Esophagus squamous epithelium (tissue), 4 donors: Measurements from ENCODE around the gene CDC42SE1.

ENCODE experiments used
- CTCF ChIP-seq, 6 experiments: fragments of 450-650 bp in 4 of 6; fragments of 200-600 bp in 2 of 6; sonication (generic) in 2 of 6; IDR thresholded peaks; one replicate each; pipeline ENCODE4 v1.5.1; 2016 to 2019; ENCODE audit warnings: antibody characterized with exemption in 6 of 6, mild to moderate bottlenecking in 4 of 6, moderate library complexity in 4 of 6
- POLR2A ChIP-seq, 4 donors: fragments of 450-650 bp; IDR thresholded peaks; one replicate each; pipeline ENCODE4 v1.6.1; 2017; ENCODE audit warnings: antibody characterized with exemption in 4 of 4, mild to moderate bottlenecking in 4 of 4, moderate library complexity in 3 of 4

- no peak for TF ChIP-seq CTCF (IDR thresholded peaks at IDR 0.05)
- TF ChIP-seq POLR2A (IDR thresholded peaks at IDR 0.05): no peak
Observed at GRCh38 chr1:151005729-151006319, 53.6 kb downstream of the CDC42SE1 start.
